Stomach (tissue), 9 donors: ENCODE results near the gene KLHL3. TPM values are rescaled to one million over a fixed set of nuclear protein-coding genes. Genes with fewer than 3 reads are reported as not detected.

Experiments
- DNase-seq, 2 donors: peaks; one replicate each; pipeline versions ENCODE4 v3.0.0 to v3.0.0-alpha.2; 2013 to 2019
- H3K27ac ChIP-seq, 5 donors: fragments of 200-600 bp in 4 of 5; sonication (generic) in 4 of 5; one replicate each; pipeline ENCODE4 v1.5.1; 2013 to 2019; ENCODE audit warnings: mild to moderate bottlenecking in 1 of 5, moderate library complexity in 1 of 5
- H3K27me3 ChIP-seq, 3 donors: fragments of 200-600 bp; sonication (generic); one replicate each; pipeline ENCODE4 v1.5.1; 2017 to 2019; ENCODE audit warnings: mixed run types in 1 of 3
- H3K36me3 ChIP-seq, 4 donors: fragments of 200-600 bp; sonication (generic); 1 replicate in 3 of 4; 2 replicates in 1 of 4; pipeline ENCODE4 v1.5.1; 2016 to 2019
- H3K4me1 ChIP-seq, 4 donors: fragments of 200-600 bp; sonication (generic); one replicate each; pipeline ENCODE4 v1.5.1; 2016 to 2019
- H3K4me3 ChIP-seq, 4 donors: fragments of 200-600 bp; sonication (generic) in 3 of 4; one replicate each; pipeline ENCODE4 v1.5.1; 2016 to 2019; ENCODE audit warnings: mild to moderate bottlenecking in 1 of 4
- H3K9me3 ChIP-seq, 4 donors: fragments of 200-600 bp; sonication (generic); one replicate each; pipeline ENCODE4 v1.5.1; 2016 to 2019
- EP300 ChIP-seq: sonication (generic); formaldehyde crosslinking; IDR thresholded peaks from one replicate; pipeline ENCODE4 v1.6.1; 2017; ENCODE audit warnings: antibody characterized with exemption
- POLR2A ChIP-seq, 4 donors: fragments of 450-650 bp; IDR thresholded peaks; one replicate each; pipeline ENCODE4 v1.6.1; 2016; ENCODE audit warnings: antibody characterized with exemption in 4 of 4, control low read depth in 2 of 4, mild to moderate bottlenecking in 1 of 4, moderate library complexity in 1 of 4
- POLR2AphosphoS5 ChIP-seq, 3 donors: sonication (generic); formaldehyde crosslinking; IDR thresholded peaks; one replicate each; pipeline ENCODE4 v1.6.1; 2016; ENCODE audit warnings: antibody characterized with exemption in 3 of 3
- WGBS, 5 donors: extraction: QIAGEN DNeasy Blood & Tissue Kit in 3 of 5; methylation state at CpG; one replicate each; pipeline versions ENCODE4 v1.1.5 to v1.1.7; 2013 to 2018; 5-methylcytosine and 5-hydroxymethylcytosine counted together
- intact Hi-C: fragments of 100-400 bp; cut with DNase I; formaldehyde crosslinking; loops from one replicate; pipeline ENCODE4 v1.15.1; 2023; ENCODE audit warnings: low total_unique reads
- polyA plus RNA-seq, 3 donors: library from polyadenylated mRNA; stranded (reverse); fragments of 200-250 nt; gene quantifications; one replicate each; pipeline ENCODE4 v1.2.3, GENCODE V29; 2013
- total RNA-seq, 5 donors: library from RNA; depleted of rRNA; stranded (reverse); fragments of >200 nt; gene quantifications; one replicate each; pipeline versions ENCODE4 v1.1.0 to v1.2.3, GENCODE V29; 2014 to 2016
- TF ChIP-seq, protein P1 (sequence below), 7 experiments: fragments of 450-650 bp in 4 of 7; fragments of 200-600 bp in 3 of 7; sonication (generic) in 3 of 7; IDR thresholded peaks; one replicate each; pipeline ENCODE4 v1.5.1; 2016 to 2019; ENCODE audit warnings: antibody characterized with exemption in 7 of 7, control low read depth in 2 of 7, mild to moderate bottlenecking in 1 of 7
- donor health status: healthy with polysubstance abuse.
- donor health status: Bipolar disorder and iron deficiency.
- donor health status: healthy.

The KLHL3 gene
- total and polyA plus RNA-seq, 8 donors = 0.50 to 20.4 (median 10.3) TPM

GRCh38 chr5:137760294-137760693 lies 24.4 kb upstream of the KLHL3 start:
- H3K27me3 ChIP-seq = no peaks in the 10 kb centered on the region
- H3K9me3 ChIP-seq = no peaks in the 10 kb centered on the region
- WGBS, 5 donors = 93 to 100% (median 97%) methylated on average over 4 of the region's 4 CpGs
- H3K27ac ChIP-seq = no peak overlapping the region
- intact Hi-C loops = no loop called here
- TF ChIP-seq EP300 (no peak), POLR2A (IDR thresholded peaks at IDR 0.05) (no peak), POLR2AphosphoS5 (IDR thresholded peaks at IDR 0.05) (no peak)
- TF ChIP-seq, protein P1, sequence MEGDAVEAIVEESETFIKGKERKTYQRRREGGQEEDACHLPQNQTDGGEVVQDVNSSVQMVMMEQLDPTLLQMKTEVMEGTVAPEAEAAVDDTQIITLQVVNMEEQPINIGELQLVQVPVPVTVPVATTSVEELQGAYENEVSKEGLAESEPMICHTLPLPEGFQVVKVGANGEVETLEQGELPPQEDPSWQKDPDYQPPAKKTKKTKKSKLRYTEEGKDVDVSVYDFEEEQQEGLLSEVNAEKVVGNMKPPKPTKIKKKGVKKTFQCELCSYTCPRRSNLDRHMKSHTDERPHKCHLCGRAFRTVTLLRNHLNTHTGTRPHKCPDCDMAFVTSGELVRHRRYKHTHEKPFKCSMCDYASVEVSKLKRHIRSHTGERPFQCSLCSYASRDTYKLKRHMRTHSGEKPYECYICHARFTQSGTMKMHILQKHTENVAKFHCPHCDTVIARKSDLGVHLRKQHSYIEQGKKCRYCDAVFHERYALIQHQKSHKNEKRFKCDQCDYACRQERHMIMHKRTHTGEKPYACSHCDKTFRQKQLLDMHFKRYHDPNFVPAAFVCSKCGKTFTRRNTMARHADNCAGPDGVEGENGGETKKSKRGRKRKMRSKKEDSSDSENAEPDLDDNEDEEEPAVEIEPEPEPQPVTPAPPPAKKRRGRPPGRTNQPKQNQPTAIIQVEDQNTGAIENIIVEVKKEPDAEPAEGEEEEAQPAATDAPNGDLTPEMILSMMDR (IDR thresholded peaks at IDR 0.05) = no peak
- H3K4me3 ChIP-seq = no peak overlapping the region
- DNase-seq = no peak
- peaks cover 0 to 2% (median under 1%) of the 10 kb centered on the region in 4 donors for H3K4me1 ChIP-seq
- H3K36me3 ChIP-seq = no peaks in the 10 kb centered on the region

- WGBS, 5 donors = 60 to 68% (median 66%) methylated on average over 6 of the region's 6 CpGs
- H3K36me3 ChIP-seq = no peaks in the 10 kb centered on the region
- intact Hi-C loops = no loop called here
Observed at GRCh38 chr5:137758715-137759306, 22.9 kb upstream of the KLHL3 start.

GRCh38 chr5:137758121-137758520 lies 22.2 kb upstream of the KLHL3 start:
- Histone ChIP-seq H3K9me3 (no peaks in the 10 kb centered on the region), H3K27ac (no peak overlapping the region), H3K36me3 (no peaks in the 10 kb centered on the region), H3K4me3 (no peak overlapping the region), H3K27me3 (no peaks in the 10 kb centered on the region), H3K4me1 (peaks cover 0 to 6% (median 3%) of the 10 kb centered on the region in 4 donors)
- no peak for DNase-seq
- no peak for TF ChIP-seq EP300
- no peak for TF ChIP-seq POLR2A (IDR thresholded peaks at IDR 0.05)
- TF ChIP-seq, protein P1 (IDR thresholded peaks at IDR 0.05) = no peak
- no peak for TF ChIP-seq POLR2AphosphoS5 (IDR thresholded peaks at IDR 0.05)
- WGBS, 5 donors = 59 to 75% (median 71%) methylated on average over 4 of the region's 4 CpGs
- intact Hi-C loops = no loop called here

More at GRCh38 chr5:137758715-137759306, 22.9 kb upstream of the KLHL3 start:
- no peak for TF ChIP-seq POLR2A (IDR thresholded peaks at IDR 0.05)
- TF ChIP-seq, protein P1 (IDR thresholded peaks at IDR 0.05) = no peak
- TF ChIP-seq EP300 = no peak
- TF ChIP-seq POLR2AphosphoS5 (IDR thresholded peaks at IDR 0.05) = no peak
- no peak for DNase-seq
- Histone ChIP-seq H3K4me3 (no peak overlapping the region), H3K27ac (no peak overlapping the region), H3K9me3 (no peaks in the 10 kb centered on the region), H3K27me3 (no peaks in the 10 kb centered on the region), H3K4me1 (peaks cover 0 to 6% (median 3%) of the 10 kb centered on the region in 4 donors)

DNA sequence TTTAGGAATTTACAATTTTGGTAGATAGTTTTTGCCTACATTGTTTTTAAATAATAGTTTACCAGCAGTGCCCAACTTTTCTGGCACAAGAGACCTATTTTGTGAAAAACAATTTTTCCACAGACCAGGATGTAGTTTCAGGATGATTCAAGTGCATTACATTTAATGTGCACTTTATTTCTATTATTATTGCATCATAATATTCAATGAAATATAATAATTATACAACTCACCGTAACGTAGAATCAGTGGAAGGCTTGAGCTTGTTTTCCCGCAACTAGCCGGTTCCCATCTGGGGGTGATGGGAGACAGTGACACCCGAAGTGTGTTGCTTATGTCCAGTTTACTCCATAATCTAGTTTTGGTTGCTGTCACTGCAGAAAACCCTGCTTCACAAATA lies 21.7 kb upstream of the KLHL3 start:
- no peaks in the 10 kb centered on the region for H3K27me3 ChIP-seq
- H3K4me1 ChIP-seq = peaks cover under 1 to 7% (median 4%) of the 10 kb centered on the region in 4 donors
- TF ChIP-seq EP300 (no peak), POLR2AphosphoS5 (IDR thresholded peaks at IDR 0.05) (no peak)
- H3K9me3 ChIP-seq = no peaks in the 10 kb centered on the region
- intact Hi-C loops = no loop called here
- 89 to 97% (median 93%) methylated on average over 5 of the region's 5 CpGs for WGBS, 5 donors
- H3K4me3 ChIP-seq = no peak overlapping the region
- H3K36me3 ChIP-seq = no peaks in the 10 kb centered on the region
- no peak for DNase-seq
- no peak overlapping the region for H3K27ac ChIP-seq
